GM21447 (cell line): ENCODE data around the gene NBEA.
"Not testable (repeated sequence)": the region's sequence is repeated elsewhere in the genome, so short reads cannot be mapped to it uniquely, and the experiment has no call there.

Experiments
- ATAC-seq: cut with Tn5 transposase; IDR thresholded peaks from one replicate; pipeline ENCODE4 v1.9.1; 2021; ENCODE audit not compliant: unreplicated experiment

Gene NBEA

GRCh38 chr13:35630551-35631275 is 688.6 kb downstream of the NBEA start:
- peak; percentile 87 for ATAC-seq

DNA sequence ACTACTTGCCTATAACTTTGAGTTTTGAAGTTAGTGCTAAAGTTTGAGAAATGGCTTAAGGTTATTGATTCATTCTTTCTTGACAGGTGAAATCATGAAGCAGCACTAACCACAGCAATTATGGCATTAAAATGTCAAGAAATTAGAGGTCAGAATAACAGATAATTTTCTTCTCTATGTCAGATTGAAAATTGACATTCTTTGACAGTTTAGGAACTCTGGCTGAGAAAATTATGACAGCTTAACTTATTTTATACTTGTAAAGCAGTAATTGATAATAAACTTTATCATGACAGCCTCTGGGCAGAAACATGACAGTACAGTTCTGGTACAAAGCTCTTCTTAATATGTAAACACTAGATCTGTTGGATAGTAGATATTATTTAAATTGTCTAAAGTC is 689.6 kb downstream of the NBEA start:
- no peak for ATAC-seq

DNA sequence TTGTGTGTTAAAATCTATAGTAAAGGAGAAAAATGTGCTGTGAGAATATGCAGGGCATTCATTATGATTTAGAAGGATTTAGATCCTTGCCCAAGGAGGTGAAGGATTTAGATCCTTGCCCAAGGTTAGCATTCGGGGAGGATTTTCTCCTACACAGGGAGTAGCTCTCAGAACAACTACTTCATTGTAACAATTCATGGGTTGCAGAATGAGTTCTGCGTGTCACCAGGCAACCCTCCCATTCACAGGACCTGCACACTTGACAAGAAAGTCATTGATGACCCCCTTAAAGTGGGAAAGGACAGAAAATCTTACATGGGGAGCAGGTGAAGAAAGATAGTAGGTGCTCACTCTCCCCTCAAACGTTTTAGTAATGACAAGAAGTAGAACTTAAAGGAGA is 701.6 kb downstream of the NBEA start:
- ATAC-seq = no peak

DNA sequence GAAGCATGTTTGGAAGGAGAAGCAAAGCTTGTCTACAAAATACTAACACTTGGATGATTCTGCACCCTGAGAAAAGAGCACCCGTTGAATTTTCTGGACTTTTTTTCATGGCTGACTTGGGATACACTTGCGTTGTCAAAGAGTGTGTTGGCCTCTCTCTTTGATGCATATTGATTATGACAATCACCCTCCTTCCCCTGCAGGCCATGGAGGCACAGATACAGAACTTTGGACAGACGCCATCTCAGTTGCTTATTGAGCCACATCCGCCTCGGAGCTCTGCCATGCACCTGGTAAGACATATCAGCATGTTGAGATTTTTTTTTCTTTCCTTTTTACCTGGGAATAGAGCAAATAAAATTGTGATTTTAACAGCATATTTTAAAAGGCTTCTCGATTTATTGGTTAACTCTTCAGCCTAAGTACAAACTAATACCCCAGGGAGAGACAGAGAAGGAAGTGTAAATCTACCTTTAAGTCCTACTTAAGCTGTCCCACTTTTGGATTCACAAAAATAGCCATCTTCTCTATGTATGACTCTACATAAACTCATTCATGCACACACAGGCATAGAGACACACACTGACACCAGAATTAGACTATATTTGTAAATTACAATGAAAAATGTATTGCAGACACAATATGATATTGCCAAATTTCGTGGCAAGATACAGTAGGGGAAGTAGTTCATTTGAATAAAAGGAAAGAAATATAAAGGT is 704.1 kb downstream of the NBEA start:
- ATAC-seq = no peak

- no peak for ATAC-seq
Observed at GRCh38 chr13:35648201-35648600, 706.1 kb downstream of the NBEA start.

DNA sequence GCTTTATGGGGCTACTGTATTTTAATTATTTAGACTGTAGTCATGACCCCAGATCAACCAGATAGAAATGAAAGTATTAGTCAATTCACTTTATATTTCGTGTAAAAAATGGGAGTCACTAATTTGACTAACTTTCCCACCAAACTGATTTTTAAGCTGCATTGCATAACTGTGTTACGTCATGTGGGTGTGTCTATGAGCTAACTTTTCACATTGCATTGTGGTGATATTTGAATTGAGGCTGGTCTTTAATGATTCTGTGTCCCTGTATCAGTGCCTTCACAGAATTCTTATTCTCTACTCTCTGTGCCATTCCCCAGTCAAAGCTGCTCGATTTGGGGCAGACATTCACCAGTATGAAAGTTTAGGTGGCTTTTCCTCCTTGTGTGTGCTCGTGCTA is 707.1 kb downstream of the NBEA start:
- ATAC-seq = no peak

DNA sequence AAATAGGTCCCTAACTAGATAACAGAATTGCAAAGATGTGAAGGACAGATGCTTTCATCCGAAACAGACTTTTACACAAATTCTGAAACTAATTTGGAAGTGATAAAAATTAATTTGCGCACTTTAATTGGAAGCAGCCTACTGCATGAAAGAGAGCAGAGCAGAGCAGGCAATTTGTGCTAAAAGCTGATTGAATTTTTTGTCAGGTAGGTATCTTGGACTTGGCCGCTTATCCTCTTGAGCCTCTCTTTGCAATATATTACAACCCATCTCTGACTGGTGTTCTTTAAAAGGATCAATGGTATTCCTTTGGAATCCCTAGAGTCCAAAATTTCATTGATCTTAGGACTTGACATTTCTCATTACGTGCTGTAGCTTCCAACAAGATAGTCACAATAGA is 717.7 kb downstream of the NBEA start:
- ATAC-seq = no peak

DNA sequence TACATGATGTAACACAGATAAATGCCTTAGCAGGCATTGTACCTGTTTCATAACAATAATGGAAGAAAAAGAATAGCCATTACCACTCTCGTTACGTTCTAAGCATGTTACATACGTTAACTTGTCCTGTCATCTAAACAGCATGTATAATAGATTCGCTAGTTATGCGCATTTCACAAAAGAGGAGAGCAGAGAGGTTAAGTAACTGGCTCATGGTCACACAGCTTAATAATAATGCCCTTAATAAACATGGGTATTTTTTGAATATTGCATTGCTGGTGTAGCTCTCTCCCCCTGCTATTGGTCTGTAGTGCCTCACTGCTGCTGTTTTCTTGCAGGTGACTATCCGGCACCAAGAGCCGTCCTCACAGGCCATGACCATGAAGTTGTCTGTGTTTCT is 722.7 kb downstream of the NBEA start:
- no peak for ATAC-seq

DNA sequence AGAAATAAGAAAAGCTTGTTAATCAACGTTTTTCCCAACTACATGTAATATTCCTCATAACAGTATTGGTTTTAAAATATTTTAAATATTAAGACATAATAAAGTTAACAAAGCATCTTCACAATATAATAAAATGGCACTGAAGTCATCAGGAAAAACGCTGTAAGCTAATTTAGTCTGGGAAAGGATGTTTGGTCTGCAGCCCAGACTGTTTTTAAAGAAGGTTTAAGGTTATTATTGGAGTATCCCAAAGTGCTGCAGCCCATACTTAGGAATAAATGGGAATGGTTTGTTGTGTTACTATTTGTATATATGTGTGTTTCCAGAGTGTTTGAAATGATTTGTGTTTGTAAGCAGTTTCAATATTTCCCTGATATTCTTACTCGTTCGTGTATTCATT is 727.3 kb downstream of the NBEA start:
- no peak for ATAC-seq

GRCh38 chr13:35672611-35673010 is 730.5 kb downstream of the NBEA start:
- ATAC-seq = no peak

- ATAC-seq = no peak
Observed at GRCh38 chr13:35675651-35676050, 733.6 kb downstream of the NBEA start.

DNA sequence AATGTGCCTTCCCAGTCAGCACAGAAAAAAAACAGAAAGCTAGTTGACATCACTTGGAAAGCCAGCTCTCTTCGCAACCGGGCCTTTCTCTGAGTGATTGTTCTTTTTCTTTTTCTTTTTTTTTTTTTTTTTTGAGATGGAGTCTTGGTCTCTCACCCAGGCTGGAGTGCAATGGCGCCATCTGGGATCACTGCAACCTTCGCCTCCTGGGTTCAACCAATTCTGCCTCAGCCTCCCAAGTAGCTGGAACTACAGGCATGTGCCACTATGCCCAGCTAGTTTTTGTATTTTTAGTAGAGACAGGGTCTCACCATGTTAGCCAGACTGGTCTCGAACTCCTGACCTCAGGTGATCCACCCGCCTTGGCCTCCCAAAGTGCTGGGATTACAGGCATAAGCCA is 735.8 kb downstream of the NBEA start:
- ATAC-seq = not testable (repeated sequence)

GRCh38 chr13:35681685-35682084 is 739.6 kb downstream of the NBEA start:
- no peak for ATAC-seq

DNA sequence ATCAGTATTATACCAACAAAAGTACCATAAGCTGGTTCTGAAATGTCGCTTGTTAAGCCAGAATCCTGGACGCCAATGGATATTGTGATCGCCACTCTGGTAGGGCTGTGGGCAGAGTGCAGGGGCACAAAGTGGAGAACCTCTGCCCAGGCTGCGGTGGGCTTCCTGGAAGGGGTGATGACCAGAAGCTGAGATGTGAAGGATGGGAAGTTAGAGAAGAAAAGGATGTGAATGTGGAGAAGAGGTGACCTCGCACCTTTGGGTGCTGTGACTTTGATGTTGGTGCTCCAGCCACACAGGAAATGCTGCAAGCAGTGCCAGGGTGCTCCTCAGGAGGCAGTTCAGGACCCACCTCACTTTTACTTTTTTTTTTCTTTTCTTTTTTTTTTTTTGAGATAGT is 742.4 kb downstream of the NBEA start:
- ATAC-seq = no peak

- ATAC-seq = no peak
Observed at GRCh38 chr13:35687336-35687735, 745.3 kb downstream of the NBEA start.

- ATAC-seq = no peak
Observed at GRCh38 chr13:35690581-35691207, 748.6 kb downstream of the NBEA start.

GRCh38 chr13:35693134-35693784 is 751.2 kb downstream of the NBEA start:
- ATAC-seq = no peak

DNA sequence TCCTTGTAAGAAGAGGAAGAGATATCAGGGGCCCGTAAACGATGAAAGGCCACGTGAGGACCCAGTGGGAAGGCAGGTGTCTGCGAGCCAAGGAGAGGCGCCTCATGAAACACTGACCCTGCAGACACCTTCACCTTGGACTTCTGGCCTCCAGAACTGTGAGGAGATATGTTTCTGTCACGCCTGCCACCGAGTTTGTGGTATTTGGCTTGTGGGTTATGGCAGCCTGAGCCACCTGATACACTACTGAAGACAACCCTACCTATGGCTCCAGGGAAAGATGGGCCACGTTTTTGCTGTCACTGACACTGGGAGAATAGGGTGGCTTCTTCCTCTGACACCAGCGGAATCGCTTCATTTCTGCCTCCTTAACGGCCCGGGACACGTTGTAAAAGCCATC is 752.0 kb downstream of the NBEA start:
- no peak for ATAC-seq

GRCh38 chr13:35694549-35695447 is 752.7 kb downstream of the NBEA start:
- no peak for ATAC-seq

- no peak for ATAC-seq
Observed at GRCh38 chr13:35695448-35695770, 753.3 kb downstream of the NBEA start.

GRCh38 chr13:35697186-35697730 is 755.2 kb downstream of the NBEA start:
- ATAC-seq = no peak
